Astrocyte of the cerebellum (primary cell): ENCODE measurements around the gene GNAI1.

Experiments used
- DNase-seq: peaks from one replicate; pipeline ENCODE4 v3.0.0-alpha.2; 2011; ENCODE audit warnings: low read depth
- H3K4me3 ChIP-seq: 2 replicates; pipeline ENCODE4 v1.5.1; 2011; ENCODE audit warnings: mild to moderate bottlenecking, low read depth, low read length, moderate library complexity
- CTCF ChIP-seq: IDR thresholded peaks from 2 replicates; pipeline ENCODE4 v1.5.1; 2012; ENCODE audit warnings: low read length, low read depth, moderate library complexity, mild to moderate bottlenecking; ENCODE audit errors: missing control alignments
- in situ Hi-C: cut with HindIII; loops from 2 replicates; pipeline ENCODE4 v1.10.0; 2017; ENCODE audit warnings: low sequenced_read_pairs

GNAI1 gene

GRCh38 chr7:80240265-80241025 is 105.8 kb downstream of the GNAI1 start:
- no peak overlapping the region for H3K4me3 ChIP-seq
- in situ Hi-C loops, result no loop called here
- DNase-seq, result no peak
- no peak for TF ChIP-seq CTCF

- in situ Hi-C loops, result no loop called here
- no peak for DNase-seq
- TF ChIP-seq CTCF, result no peak
- H3K4me3 ChIP-seq, result no peak overlapping the region
These were observed 107.0 kb downstream of the GNAI1 start for GRCh38 chr7:80241671-80242070.

DNA sequence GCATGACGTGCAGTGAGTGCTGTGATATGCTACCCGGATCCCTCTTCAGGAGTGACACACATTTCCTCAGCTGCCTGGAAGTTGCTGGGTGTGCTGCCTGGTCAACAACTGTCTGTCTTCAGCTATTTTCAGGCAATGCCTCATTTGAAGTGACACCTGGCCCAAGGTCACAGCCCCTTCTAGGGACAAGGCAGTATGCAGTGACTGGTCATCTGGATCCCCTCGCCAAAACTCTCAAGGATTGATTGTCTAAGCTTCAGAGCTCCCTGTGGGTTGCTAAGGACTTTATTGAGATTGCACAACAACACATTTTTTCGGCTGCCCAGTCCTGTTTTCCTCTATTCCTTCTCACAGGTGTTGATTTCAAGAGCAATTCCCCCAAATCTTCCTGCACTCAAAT is 108.8 kb downstream of the GNAI1 start:
- in situ Hi-C loops, result no loop called here
- TF ChIP-seq CTCF, result no peak

GRCh38 chr7:80244206-80244916 is 109.7 kb downstream of the GNAI1 start:
- in situ Hi-C loops, result no loop called here
- DNase-seq, result no peak

More for the DNA sequence above, 108.8 kb downstream of the GNAI1 start:
- no peak for DNase-seq
- H3K4me3 ChIP-seq, result no peak overlapping the region

GRCh38 chr7:80247144-80247543 is 112.5 kb downstream of the GNAI1 start:
- in situ Hi-C loops, result no loop called here

More at GRCh38 chr7:80244206-80244916, 109.7 kb downstream of the GNAI1 start:
- no peak overlapping the region for H3K4me3 ChIP-seq
- no peak for TF ChIP-seq CTCF

GRCh38 chr7:80247891-80248290 is 113.3 kb downstream of the GNAI1 start:
- no peak for DNase-seq
- TF ChIP-seq CTCF, result no peak
- no peak overlapping the region for H3K4me3 ChIP-seq
- in situ Hi-C loops, result no loop called here

More at GRCh38 chr7:80247144-80247543, 112.5 kb downstream of the GNAI1 start:
- H3K4me3 ChIP-seq, result no peak overlapping the region
- DNase-seq, result no peak
- TF ChIP-seq CTCF, result no peak
